Osteocyte (in vitro differentiated cells): Measurements from ENCODE around the gene RAC3. TPM values are rescaled to one million over a fixed set of nuclear protein-coding genes. Genes with fewer than 3 reads are reported as not detected.

Experiments used
- DNase-seq: peaks from one replicate; pipeline ENCODE4 v3.0.0; 2021; ENCODE audit warnings: mixed read lengths; ENCODE audit not compliant: unreplicated experiment; ENCODE audit errors: extremely low spot score
- H3K27ac Mint-ChIP-seq: one replicate; pipeline ENCODE4 v1.8.0; 2021; ENCODE audit warnings: mild to moderate bottlenecking, mixed read lengths; ENCODE audit not compliant: unreplicated experiment
- H3K27me3 Mint-ChIP-seq: one replicate; pipeline ENCODE4 v1.8.0; 2021; ENCODE audit warnings: mixed read lengths; ENCODE audit not compliant: unreplicated experiment
- H3K36me3 Mint-ChIP-seq: one replicate; pipeline ENCODE4 v1.8.0; 2021; ENCODE audit warnings: mixed read lengths; ENCODE audit not compliant: unreplicated experiment
- H3K4me1 Mint-ChIP-seq: one replicate; pipeline ENCODE4 v1.8.0; 2021; ENCODE audit warnings: mixed read lengths; ENCODE audit not compliant: unreplicated experiment
- H3K4me3 Mint-ChIP-seq: one replicate; pipeline ENCODE4 v1.8.0; 2021; ENCODE audit warnings: mild to moderate bottlenecking, moderate library complexity, mixed read lengths; ENCODE audit not compliant: unreplicated experiment
- H3K9me3 Mint-ChIP-seq: one replicate; pipeline ENCODE4 v1.8.0; 2021; ENCODE audit warnings: mixed read lengths; ENCODE audit not compliant: unreplicated experiment
- total RNA-seq: library from RNA; stranded (reverse); gene quantifications from 2 replicates; pipeline ENCODE4 v1.2.1, GENCODE V29; 2021
- TF ChIP-seq, protein P1 (sequence below): fragments of 200-600 bp; sonication (generic); IDR thresholded peaks from 2 replicates; pipeline ENCODE4 v1.5.0; 2021; ENCODE audit warnings: antibody characterized with exemption, mild to moderate bottlenecking, moderate library complexity

The RAC3 gene
- total RNA-seq, 1 donor from 2014 or later, result 19.4 TPM

GRCh38 chr17:81987161-81987770 is 44.2 kb upstream of the RAC3 start:
- H3K27ac Mint-ChIP-seq, result no peak overlapping the region
- H3K9me3 Mint-ChIP-seq, result no peaks in the 10 kb centered on the region
- peaks cover 22% of the 10 kb centered on the region for H3K36me3 Mint-ChIP-seq
- no peak for DNase-seq
- H3K27me3 Mint-ChIP-seq, result no peaks in the 10 kb centered on the region
- TF ChIP-seq, protein P1, sequence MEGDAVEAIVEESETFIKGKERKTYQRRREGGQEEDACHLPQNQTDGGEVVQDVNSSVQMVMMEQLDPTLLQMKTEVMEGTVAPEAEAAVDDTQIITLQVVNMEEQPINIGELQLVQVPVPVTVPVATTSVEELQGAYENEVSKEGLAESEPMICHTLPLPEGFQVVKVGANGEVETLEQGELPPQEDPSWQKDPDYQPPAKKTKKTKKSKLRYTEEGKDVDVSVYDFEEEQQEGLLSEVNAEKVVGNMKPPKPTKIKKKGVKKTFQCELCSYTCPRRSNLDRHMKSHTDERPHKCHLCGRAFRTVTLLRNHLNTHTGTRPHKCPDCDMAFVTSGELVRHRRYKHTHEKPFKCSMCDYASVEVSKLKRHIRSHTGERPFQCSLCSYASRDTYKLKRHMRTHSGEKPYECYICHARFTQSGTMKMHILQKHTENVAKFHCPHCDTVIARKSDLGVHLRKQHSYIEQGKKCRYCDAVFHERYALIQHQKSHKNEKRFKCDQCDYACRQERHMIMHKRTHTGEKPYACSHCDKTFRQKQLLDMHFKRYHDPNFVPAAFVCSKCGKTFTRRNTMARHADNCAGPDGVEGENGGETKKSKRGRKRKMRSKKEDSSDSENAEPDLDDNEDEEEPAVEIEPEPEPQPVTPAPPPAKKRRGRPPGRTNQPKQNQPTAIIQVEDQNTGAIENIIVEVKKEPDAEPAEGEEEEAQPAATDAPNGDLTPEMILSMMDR, result no peak
- H3K4me1 Mint-ChIP-seq, result peaks cover 22% of the 10 kb centered on the region
- H3K4me3 Mint-ChIP-seq, result no peak overlapping the region

DNA sequence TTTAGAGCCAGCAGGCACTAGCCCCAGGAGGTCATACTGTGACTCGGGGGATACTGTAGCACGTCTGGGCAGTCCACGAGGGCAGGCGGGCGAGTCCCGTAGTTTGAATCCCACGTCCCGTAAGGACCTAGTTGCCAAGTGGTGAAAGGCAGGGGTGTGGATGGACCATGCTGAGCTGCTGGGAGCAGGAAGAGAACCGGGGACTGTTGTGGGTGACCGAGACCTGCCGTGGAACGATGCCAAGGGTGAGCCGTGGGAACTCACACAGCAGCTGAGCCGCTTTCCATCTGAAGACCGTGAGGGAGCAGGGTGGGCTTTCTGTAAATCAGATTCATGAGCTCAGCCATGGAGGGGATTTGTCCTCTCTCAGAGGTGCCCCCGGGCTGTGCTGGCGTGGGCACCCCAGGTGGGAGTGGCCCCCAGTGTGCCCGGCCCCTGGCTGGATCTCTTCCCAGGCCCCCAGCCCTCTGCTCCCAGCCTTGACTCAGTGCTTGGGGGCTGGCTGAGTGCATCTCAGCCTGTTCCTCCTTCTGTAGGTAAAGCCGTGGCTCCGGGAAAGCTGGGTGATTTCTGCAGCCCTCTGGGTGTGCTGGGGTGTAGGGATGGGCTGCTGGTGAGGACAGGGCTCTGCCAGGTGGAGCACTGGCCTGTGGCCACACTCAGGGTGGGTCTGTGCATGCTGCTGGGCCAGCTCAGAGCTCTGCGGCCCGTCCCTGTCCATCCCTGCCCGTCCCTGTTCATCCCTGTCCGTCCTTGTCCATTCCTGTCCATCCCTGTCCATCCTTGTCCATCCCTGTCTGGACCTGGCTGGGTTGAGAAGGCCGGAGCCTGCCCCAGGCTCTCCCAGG is 40.4 kb upstream of the RAC3 start:
- TF ChIP-seq, protein P1, result no peak
- H3K4me3 Mint-ChIP-seq, result peak overlapping the region; percentile 16
- peak overlapping the region; percentile 71 for H3K27ac Mint-ChIP-seq
- H3K36me3 Mint-ChIP-seq, result peaks cover 16% of the 10 kb centered on the region
- peaks cover 28% of the 10 kb centered on the region for H3K4me1 Mint-ChIP-seq
- no peaks in the 10 kb centered on the region for H3K27me3 Mint-ChIP-seq
- DNase-seq, result no peak
- no peaks in the 10 kb centered on the region for H3K9me3 Mint-ChIP-seq

DNA sequence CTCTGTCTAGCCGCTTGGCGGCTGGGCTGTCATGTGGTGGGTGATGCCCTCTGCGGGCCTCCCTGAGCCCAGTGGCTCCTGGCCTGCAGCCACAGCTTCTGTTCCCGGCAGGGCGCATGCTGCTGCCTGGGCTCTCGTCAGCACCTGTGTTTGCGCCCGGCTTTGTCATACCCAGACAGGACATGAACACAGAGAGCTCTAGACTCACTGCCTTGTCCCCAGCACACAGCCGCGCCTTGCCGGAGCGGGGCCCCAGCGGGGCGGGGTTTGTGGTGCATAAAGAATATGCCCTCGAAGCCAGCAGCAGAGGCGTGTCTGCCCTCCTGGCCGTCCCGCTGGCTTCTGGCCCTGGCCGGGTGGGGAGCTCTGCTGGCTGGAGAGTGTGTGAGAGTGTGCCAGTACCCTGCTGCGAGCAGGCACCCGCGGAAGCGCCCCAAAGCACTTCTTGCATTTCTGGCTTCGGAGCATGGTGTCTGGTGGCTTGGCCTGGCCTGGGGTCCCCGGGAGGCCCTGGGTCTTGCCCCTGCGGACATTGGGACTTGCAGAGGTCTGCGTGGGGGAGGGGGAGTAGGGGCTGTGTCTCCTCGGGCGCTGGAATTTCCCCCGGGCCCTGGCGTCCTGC is 39.7 kb upstream of the RAC3 start:
- H3K27ac Mint-ChIP-seq, result peak overlapping the region; percentile 71
- TF ChIP-seq, protein P1, result no peak
- H3K4me3 Mint-ChIP-seq, result peak overlapping the region; percentile 22
- peaks cover 28% of the 10 kb centered on the region for H3K4me1 Mint-ChIP-seq
- H3K36me3 Mint-ChIP-seq, result peaks cover 17% of the 10 kb centered on the region
- DNase-seq, result no peak
- H3K9me3 Mint-ChIP-seq, result no peaks in the 10 kb centered on the region
- H3K27me3 Mint-ChIP-seq, result no peaks in the 10 kb centered on the region

DNA sequence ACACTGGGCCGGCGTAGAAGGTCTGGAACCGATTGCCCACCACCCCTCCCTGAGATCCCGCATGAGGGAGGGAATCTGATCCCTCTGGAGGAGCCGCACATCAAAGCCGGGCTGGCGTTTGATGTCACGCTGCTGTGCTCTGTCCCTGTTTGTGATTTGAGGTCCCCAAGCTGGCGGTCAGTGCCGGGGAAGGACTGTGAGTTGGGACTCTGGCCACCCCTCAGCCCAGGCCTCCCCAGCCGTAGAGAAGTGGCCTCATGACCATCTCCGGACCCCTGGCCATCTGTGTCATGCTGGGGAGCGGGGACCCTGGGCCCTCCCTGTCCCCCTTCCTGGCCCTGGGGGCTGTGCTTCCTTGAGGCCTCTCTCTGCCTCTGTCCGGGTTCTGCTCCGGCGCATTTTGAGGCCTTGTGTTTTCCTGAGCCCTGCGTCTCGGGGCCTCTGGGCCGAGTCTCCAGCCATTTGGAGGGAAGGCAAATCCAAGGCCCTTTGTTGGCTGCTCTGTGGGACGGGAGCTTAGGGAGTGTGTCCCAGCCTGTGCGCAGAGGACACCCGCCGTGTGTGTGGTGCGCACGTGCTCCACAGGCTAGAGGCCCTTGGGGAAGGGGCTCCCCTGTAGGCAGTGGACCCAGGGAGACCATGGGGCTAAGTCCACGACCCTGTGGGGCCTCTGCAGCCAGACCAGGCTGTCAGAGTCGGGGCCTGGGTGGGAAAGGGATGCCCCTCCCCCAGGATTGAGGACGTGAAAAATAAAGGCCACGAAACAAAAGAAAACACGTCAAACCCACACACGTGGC is 39.0 kb upstream of the RAC3 start:
- no peak overlapping the region for H3K4me3 Mint-ChIP-seq
- no peak for DNase-seq
- peak overlapping the region; percentile 71 for H3K27ac Mint-ChIP-seq
- no peaks in the 10 kb centered on the region for H3K27me3 Mint-ChIP-seq
- H3K36me3 Mint-ChIP-seq, result peaks cover 14% of the 10 kb centered on the region
- H3K4me1 Mint-ChIP-seq, result peaks cover 28% of the 10 kb centered on the region
- TF ChIP-seq, protein P1, result no peak
- H3K9me3 Mint-ChIP-seq, result no peaks in the 10 kb centered on the region
